ENCODE results near the gene CAMTA2.

The CAMTA2 gene

DNA sequence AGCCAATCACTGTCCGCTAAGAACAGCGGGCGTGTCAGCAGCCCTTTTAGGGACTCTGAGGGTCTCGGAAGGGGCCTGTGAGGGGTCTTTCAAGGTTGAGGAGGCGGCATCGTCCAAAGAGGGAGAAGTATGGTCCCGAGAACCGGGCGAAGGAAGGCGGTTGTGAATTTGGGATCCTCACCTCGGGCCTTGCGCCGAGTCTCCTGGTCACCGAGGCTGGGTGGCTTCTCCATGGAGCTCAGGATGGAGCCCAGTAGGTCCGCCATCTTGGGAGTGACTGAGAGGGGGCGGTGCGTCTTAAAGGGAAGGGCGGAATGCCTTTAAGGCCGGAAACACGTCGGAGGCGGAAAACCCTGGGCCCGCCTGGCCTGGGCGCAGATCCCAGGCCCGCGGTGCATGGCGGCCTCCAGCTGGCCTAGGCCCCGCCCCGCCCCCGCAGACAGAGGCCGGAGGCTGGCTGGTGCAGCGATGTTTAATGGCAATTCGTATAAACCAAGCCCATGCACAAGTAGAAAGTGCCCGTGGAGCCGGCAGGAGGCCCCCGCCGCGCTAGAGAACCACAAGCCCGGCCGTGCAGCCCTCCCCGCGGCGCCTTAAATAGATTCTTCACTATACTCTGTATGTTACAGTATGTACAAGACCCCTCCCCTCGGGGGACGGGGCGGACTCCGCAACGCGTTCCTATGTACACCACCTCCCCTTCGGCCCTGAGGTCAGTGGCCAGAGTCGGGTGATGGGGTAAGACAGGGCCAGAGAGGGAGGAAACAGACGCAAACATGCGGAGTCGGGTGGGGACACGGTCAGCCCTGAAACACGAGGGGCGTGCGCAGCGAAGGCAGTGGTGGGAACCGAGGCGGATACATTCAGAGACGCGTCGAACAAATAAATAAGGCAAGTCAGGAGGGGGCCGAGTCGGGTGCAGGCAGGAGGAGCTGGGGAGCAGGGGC lies 19.7 kb downstream of the CAMTA2 start, which contains the start of gene SPAG7:
Gene SPAG7, minus strand, starts transcription at position 279 of the 947 bp plus-strand sequence. Its CDS starts 13 bp downstream, at position 266.
- peak; percentile 97 for DNase-seq (ENCODE audit: low spot score)

DNA sequence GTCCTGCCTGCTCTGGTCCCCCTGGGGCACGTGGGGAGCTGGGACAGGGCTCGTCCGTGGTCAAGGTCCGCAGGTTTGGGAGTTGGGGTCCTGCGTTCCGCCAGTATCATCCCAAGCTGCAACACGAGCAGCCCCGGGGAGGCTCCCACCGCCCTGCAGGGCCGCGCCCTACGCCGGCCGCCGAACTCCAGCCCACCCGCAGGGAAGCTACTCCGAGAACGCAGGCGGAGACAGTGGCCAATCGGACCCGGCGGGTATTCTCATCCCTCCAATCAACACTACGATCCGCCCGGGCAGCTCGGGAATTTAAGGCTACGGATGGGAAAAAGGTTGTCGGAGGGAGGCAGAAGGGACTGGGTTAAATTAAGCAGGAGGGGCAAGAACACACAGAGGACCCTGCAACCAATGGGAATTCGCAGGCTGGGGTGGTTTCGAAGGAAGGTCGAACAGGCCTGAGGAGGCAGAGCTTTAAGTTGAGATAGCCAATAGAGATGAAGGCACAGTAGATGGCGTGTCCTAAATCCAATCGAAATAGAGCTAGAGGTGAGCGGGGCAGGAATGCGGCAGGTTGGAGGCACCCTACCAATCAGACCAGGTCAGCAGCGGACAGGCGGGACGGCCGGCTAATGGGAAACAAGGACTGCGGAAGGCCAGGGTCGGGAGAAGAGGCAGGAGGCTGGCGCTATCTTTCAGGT lies 20.5 kb downstream of the CAMTA2 start:
- peak; percentile 100 for DNase-seq (ENCODE audit: low spot score)

DNA sequence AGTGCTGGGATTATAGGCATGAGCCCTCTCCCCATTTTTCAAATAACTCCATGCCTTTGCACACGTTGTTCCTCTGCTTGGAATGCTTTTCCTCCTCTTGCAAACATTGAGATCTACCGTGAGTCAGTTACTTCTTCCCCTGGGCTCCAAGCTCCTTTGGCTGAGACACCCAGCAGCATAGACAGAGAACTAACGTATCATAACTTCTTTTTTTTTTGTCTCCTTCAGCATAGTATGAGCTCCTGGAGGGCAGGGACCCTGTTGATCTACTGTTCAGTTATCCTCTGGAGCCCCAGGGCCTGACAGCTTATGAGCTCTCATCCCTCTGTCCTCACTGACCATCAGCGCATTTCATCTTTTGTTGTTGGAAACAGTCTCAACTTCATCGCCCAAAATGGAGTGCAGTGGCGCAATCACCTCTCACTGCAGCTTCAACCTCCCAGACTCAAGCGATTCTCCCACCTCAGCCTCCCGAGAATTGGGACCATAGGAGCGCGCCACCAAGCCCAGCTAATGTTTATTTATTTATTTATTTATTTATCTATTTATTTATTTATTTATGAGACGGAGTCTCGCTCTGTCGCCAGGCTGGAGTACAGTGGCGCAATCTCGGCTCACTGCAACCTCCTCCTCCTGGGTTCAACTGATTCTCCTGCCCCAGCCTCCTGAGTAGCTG lies 22.0 kb downstream of the CAMTA2 start:
- no peak for DNase-seq (ENCODE audit: low spot score)

DNA sequence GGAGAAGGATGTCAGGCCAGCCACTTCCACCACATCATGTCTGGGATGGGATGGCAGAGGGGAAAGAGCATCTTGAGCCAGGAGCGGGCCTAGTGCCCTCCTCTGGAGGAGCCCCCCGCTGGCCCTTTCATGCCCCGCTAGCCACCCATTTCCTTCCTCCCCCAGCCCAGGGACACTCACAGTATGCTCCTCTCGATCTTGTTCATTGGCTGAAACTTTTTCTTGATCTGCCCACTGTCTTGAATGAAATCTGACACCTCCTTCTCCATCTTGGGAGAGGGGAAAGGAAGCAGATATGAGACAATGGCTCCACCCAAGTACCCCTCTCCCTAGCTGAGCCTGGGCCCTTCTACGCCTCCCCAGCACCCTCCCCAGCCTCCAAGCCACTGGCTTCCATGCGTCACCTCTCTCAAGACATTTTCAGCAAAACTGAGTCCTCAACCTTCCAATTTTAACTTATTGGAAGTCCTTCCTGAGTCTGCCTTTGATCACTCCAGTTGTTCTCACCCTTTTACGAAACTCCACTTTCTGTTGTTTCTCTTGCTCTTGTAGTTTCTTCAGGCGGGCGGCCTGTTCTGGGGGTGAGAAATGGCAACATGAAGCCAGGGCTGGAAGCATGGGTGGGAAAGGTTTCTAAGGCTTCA lies 27.1 kb downstream of the CAMTA2 start:
- DNase-seq (ENCODE audit: low spot score): no peak

DNA sequence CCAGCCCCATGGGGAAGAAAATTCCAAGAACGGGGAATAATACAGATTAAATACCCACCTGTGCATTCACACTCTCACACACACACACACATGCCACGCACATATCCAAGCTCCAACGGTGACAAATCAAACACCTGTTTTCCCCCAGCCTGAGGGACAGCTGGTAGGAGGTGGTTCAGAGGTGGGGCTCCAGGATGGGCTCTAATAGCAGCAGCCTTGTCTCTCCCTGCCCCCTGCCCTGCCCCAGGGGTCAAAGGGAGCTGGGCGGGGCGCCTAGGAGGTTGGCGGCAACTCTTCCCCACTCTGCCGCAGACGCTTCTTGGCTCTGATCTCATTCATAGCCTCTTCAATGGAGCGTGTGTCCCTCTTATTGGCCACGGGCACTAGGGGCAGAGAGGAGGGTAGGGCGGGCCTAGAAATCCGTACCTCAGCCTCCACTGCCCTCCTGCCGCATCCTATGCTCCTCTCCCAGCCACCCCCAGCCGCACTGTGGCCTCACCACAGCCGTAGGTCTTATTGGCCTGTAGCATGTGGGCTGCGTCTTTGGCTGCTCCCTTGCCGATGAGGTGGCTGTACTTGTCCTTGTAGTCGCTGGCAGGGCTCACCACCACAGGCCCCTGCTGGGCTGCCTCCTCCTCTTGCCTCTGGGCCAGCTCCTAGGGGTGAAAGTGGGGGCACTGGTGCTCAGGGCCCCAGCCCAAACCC lies 28.1 kb downstream of the CAMTA2 start:
- no peak for DNase-seq (ENCODE audit: low spot score)

DNA sequence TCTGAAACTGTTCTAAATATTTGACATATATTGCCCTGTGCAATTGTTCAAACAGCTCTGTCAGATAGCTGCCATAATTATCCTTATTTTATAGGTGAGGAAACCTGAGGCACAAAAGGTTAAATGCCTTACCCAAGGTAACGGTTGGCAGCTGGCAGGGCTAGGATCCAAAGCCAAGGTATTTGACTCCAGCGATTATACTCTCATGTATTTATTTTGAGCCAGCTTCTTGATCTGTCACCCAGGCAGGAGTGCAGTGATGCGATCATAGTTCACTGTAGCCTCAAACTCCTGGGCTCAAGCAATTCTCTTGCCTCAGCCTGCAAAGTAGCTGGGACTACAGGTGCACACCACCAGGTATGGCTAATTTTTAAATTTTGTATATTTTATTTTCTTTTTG lies 29.4 kb downstream of the CAMTA2 start:
- DNase-seq (ENCODE audit: low spot score): no peak

DNA sequence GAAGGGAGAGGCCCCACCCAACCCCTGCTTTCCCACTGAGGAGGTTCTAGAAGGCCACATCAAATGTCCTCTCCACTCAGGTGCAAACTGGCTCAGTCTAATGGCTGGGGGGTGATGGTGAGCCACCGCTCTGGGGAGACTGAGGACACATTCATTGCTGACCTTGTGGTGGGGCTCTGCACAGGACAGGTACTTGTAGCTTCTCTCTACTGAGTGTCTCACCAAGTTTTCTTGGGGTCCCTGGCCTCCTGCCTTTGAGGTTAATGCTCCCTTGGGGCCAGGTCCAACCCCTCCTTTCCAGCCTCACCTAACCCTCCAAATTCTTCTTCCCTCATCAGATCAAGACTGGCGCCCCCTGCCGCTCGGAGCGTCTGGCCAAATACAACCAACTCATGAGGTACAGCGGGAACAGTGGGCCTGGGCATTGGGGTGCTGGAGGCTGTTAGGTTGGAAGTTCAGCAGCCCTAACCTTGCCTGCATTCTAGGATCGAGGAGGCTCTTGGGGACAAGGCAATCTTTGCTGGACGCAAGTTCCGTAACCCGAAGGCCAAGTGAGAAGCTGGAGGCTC lies 30.9 kb downstream of the CAMTA2 start:
- DNase-seq (ENCODE audit: low spot score): no peak

DNA sequence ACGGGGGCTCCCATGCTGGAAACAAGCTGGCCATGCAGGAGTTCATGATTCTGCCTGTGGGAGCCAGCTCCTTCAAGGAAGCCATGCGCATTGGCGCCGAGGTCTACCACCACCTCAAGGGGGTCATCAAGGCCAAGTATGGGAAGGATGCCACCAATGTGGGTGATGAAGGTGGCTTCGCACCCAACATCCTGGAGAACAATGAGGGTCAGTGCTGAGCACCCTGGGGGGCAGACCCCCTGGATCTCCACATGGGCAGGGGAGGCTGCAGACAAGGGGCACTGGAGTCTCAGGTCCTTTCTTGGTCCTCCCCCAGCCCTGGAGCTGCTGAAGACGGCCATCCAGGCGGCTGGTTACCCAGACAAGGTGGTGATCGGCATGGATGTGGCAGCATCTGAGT lies 32.4 kb downstream of the CAMTA2 start:
- DNase-seq (ENCODE audit: low spot score): no peak

DNA sequence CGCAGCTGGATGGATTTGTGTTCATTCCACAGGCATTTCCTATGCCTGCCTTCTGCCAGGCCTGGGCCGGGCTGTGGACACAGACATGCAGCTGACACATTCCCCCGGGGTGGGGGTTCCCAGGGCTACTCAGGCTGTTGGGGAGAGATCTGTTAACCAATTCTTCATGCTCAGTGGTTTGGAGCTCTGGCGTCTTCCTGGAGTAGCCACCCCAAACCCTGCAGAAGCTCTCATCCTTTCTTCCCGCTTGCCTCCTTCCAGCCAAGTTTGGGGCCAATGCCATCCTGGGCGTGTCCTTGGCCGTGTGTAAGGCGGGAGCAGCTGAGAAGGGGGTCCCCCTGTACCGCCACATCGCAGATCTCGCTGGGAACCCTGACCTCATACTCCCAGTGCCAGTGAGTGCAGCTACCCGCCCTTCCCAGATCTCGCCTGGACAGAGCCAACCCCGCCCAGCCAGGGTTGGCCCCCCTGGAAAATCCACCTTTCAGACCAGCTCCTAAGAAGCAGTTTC lies 34.0 kb downstream of the CAMTA2 start:
- DNase-seq (ENCODE audit: low spot score): no peak

DNA sequence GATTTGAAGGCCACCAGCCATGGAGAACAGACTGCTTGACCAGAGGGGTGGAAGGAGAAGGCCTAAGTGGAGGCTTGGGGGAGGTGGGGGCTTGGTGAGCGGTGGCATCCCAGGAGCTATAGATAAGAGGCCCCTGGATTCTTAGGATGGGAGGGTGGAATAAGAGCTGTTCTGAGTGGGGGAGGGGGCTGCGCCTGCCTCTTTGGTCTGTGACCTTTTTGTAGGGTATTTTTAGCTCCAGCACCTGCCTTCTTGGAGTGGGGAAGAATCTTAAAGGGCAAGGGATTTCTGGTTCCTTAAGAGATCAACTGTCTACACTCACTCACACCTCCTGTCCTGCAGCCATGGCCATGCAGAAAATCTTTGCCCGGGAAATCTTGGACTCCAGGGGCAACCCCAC lies 36.0 kb downstream of the CAMTA2 start:
- DNase-seq (ENCODE audit: low spot score): no peak

DNA sequence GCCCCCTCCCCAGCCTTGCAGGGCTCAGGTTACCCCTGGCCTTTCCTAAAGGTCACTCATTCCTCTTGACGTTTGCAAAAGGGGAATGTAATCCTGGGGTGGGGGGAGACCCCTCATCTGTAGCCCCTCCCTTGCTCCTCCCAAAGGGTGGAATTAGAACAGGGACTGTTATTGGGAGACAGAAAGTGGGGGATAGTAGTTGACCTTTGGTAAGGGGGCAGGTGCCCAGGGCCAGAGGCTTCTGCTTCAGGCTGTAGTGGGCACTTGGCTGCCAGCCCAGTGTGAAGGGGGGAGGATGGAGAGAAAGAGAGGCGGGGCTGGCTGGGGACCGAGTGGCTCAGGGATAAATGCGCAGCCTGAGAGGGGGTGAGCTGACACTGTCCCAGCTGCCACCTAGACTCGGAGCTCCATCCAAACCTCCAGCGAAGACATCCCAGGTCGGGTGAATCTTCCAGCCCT lies 36.7 kb downstream of the CAMTA2 start, which contains the start of gene ENO3:
Gene ENO3, plus strand, starts transcription at position 374 of the 459 bp plus-strand sequence. CDS start 711 bp downstream, outside the sequence.
- DNase-seq (ENCODE audit: low spot score): no peak

DNA sequence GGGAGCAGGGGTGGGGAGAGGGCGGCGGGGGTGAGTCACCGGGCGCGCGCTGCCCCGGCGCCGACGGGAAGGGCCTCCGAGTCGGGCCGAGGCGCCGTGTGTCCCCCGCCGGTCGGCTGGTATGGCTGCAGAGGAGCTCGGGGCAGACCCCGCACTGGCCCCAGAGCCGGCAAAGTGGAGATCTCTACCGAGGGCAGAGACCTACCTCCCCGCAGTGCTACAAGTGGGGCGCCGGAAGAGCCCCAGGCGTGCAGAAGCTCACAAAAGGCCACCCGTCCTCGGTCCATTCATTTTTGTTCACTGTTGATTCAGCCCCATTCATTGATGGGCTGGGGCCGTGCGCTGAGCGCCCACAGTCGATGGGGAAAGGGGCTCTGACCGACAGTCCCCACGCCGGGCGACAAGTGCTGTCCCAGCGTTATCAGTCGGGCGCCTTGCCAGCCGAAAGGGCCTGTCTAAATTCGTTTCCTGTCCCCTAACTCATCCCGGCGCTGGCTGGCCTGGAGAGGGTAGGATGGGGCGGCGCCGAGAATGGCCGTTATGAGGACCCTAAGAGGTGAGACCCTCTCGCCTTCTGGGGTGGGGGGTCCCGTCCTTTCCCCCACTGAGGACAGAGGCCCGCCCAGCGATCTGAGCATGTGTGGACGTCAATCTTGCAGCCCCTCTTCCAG lies 37.3 kb downstream of the CAMTA2 start:
- no peak for DNase-seq (ENCODE audit: low spot score)

DNA sequence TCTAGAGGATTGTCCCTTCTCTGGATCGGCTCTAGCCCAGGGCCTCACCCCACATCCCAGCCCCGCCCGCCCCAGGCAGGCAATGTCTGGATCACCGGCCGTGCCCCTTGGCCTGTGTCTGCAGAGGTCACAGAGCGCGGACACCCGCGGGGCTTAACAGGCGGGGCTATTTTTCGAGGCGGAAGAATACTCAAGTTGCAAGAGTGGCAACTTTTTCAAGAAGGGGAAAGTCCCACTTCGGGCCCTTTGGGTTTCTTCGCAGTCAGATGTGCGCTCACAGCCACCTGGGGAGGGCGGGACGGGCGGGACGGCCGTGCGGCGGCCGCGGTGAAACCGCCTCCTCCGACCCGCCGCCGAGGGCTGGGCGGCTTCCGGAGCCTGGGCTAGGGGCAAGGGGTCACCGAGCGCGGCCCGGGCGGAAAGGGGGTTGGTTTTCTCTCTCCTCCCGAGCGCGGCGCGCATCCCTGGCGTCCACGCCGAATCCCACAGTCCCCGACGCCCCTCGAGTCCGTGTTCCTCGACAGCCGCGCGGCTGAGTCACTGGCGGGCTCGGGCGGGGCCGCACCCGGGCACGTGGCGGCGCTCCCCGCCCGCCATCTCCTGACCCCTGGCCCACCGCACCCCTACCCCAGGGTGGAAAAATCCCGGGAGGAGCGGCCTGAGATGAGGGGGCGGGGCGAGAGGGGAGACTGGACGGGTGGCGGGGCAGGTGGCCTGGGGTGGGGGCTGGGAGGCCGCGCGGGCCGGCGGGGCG lies 38.0 kb downstream of the CAMTA2 start:
- peak; percentile 53 for DNase-seq (ENCODE audit: low spot score)

DNA sequence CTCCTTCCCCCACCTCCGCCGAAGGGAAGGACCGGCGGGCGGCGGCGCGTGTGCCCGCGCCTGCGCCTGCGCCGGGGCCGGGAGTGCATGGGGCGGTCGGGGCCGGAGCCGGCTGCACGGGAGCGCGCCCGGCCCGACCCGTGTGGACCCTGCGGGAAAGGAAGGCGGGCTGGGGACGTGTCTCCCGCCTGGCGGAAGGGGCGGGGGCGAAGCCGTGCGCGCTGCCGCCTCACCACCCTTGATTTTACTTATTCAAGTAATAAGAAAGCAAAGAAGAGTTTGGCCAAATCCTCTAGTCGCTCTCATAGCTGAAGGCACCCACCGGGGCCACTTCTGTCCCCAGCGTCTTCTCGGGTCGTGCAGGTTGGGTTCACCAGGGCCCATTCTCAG lies 38.5 kb downstream of the CAMTA2 start:
- peak; percentile 84 for DNase-seq (ENCODE audit: low spot score)

DNA sequence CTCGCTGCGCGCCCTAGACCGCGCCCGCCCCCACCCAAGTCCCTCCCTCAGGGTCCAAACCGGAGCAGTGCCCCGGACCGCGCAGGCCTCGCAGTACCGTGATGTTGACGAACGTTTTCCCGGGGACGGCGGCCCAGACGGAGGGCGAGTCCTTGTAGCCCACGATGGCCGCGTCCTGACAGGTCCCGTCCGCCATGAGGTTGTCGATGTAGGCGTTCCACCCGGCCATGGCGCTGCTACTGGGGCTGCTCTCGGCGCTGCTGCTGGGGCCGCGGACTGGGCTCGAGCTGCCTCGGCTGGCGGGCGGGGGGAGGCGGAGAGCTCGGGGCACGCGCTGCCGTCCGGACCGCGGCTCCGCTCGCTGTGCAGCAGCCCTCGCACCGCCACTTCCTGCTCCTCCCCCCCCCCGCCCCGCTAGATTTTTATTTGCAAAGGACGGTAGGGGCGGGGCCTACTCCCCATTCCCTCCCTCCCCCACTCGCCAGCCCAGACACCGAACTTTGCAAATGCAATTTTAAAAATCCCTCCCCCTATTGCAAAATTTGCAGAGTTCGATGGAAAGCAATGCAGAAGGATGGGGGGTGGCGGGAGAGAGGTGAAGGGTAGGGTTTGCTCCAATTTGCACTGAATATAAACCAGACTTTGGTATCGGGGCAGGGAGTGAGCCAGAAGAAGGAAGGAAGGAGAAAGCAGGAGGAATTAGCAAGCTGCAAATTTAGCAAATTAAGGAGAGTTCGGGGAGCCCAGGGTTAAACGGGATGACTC lies 39.1 kb downstream of the CAMTA2 start, which contains the start of gene PFN1:
Gene PFN1, minus strand, starts transcription at position 365 of the 765 bp plus-strand sequence. Its CDS starts 136 bp downstream, at position 229.
- peak; percentile 86 for DNase-seq (ENCODE audit: low spot score)

DNA sequence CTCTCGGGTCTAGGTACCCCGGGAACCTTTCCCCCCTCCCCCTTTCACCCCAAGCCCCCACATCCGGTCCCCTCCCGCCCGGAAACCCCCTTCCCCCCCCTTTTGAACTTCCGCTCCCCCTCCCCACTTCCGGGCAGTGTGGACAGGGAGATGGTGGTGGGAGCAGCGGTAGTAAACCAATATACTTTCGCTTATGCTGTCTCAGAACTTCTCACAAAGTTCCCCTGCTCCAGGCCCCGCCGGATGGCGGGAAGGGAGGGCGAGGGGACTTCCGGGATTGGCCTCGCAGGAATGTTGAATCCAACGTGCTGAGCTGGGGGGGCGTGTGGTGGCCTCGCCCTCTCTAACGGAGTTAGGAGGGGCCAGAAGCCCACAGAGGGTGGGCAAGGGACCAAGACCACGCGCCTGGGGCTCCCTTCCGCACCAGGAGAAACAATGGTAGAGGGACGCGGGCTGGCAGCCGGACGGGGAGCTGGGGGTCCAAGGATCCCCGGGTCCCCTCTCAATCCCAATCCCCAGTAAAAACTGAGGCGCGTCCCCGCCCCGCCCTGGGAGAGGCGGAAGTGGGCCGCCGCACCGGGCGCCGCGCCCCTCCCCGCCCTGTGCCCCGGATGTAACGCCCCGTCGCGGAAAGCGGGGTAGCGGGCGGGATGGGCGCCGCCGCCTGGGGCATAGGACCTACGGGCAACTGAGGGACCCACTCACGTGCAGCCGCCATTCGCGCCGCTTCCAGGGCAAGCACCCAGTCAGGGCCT lies 39.9 kb downstream of the CAMTA2 start:
- DNase-seq (ENCODE audit: low spot score): no peak

DNA sequence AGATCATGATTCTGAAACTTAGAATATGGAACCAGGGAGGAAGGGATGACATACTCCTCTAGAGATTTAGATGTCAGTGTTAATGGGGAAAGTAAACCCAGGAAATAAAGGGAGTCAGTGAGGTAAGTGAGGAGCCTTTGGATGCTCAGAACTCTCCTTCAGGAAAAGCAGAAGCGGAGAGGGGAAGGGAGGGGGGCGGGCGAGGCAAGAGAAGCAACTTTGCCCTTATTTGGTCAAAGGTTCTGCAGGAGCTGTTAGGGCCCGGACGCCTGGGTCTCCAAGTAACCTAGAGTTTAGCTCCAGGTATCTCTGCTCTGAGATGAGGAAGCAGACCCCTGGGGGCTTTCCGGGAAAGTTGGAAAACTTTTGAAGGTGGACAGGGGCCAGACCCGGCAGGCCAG lies 40.5 kb downstream of the CAMTA2 start:
- no peak for DNase-seq (ENCODE audit: low spot score)

All from pons (tissue), 1 donor.